Kidney epithelial cell (primary cell): ENCODE data around the gene P2RY11. TPM values are rescaled to one million over a fixed set of nuclear protein-coding genes. Genes with fewer than 3 reads are reported as not detected.

Source experiments
- DNase-seq: peaks from one replicate; pipeline ENCODE4 v3.0.0-alpha.2; 2010; ENCODE audit warnings: low read depth
- H3K27me3 ChIP-seq: 2 replicates; pipeline ENCODE4 v1.6.0; 2011; ENCODE audit warnings: low read length; ENCODE audit not compliant: control insufficient read depth, insufficient read depth
- H3K36me3 ChIP-seq: 2 replicates; pipeline ENCODE4 v1.5.1; 2011; ENCODE audit warnings: low read length; ENCODE audit not compliant: control insufficient read depth, insufficient read depth
- H3K4me3 ChIP-seq: 2 replicates; pipeline ENCODE4 v1.5.1; 2011; ENCODE audit warnings: low read depth, mild to moderate bottlenecking, control low read depth, low read length
- total RNA-seq: library from RNA; depleted of rRNA; stranded (reverse); fragments of >200 nt; gene quantifications from 2 replicates; pipeline ENCODE4 v1.2.3, GENCODE V29; 2015
- TF ChIP-seq, protein P1 (sequence below): IDR thresholded peaks from 2 replicates; pipeline ENCODE4 v1.5.1; 2011; ENCODE audit warnings: mild to moderate bottlenecking, moderate library complexity, low read length, control low read depth, inconsistent platforms; ENCODE audit not compliant: insufficient read depth, poor library complexity, severe bottlenecking

Gene P2RY11
- total RNA-seq, 1 donor from 2014 or later: 6.3 TPM

DNA sequence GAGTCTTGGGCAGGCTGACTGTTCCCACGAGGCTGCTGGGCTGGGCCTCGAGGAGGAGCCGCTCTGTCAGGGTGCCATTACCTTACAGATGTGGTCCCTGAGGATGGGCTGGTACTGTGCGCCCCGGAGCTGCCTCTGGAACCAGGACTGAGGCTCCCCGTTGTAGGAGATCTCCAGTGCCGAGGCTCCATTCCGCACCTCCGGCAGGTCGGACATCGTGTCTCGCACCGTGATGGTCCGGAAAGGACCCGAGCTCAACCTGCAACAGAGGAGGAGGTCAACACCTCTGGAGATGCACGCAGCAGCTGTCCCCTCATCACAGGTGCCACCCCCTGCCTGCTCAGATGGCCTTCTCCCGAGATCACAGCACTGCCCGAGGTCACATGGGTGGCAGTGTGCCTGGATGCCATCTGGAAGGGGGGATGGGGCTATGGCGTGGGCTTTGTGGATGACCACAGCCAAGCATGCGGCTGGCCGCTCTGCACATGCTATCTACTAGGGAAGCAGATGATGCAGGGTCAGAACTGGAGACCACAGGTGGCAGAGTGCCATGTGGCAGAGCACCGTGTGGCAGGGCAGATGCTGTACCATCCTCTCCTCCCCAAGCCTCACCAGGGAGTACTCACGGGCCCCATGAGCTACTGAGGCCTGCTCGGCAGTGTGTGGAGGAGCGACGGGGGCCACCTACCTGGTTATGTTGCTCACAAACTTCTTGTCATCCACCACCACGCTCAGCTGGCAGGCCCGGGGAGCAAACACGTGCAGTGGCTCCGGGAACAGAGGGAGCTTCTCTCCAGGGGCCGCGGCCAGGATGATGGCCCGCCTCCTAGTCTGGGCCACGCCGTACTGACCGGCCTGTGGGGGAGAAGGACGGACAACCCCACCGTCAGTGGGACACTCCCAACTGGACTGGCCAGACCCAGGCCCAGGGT, 26.5 kb downstream of the P2RY11 start:
- H3K27me3 ChIP-seq: no peaks in the 10 kb centered on the region
- TF ChIP-seq, protein P1, sequence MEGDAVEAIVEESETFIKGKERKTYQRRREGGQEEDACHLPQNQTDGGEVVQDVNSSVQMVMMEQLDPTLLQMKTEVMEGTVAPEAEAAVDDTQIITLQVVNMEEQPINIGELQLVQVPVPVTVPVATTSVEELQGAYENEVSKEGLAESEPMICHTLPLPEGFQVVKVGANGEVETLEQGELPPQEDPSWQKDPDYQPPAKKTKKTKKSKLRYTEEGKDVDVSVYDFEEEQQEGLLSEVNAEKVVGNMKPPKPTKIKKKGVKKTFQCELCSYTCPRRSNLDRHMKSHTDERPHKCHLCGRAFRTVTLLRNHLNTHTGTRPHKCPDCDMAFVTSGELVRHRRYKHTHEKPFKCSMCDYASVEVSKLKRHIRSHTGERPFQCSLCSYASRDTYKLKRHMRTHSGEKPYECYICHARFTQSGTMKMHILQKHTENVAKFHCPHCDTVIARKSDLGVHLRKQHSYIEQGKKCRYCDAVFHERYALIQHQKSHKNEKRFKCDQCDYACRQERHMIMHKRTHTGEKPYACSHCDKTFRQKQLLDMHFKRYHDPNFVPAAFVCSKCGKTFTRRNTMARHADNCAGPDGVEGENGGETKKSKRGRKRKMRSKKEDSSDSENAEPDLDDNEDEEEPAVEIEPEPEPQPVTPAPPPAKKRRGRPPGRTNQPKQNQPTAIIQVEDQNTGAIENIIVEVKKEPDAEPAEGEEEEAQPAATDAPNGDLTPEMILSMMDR: no peak
- H3K36me3 ChIP-seq: peaks cover 4% of the 10 kb centered on the region
- H3K4me3 ChIP-seq: no peak overlapping the region
- no peak for DNase-seq

DNA sequence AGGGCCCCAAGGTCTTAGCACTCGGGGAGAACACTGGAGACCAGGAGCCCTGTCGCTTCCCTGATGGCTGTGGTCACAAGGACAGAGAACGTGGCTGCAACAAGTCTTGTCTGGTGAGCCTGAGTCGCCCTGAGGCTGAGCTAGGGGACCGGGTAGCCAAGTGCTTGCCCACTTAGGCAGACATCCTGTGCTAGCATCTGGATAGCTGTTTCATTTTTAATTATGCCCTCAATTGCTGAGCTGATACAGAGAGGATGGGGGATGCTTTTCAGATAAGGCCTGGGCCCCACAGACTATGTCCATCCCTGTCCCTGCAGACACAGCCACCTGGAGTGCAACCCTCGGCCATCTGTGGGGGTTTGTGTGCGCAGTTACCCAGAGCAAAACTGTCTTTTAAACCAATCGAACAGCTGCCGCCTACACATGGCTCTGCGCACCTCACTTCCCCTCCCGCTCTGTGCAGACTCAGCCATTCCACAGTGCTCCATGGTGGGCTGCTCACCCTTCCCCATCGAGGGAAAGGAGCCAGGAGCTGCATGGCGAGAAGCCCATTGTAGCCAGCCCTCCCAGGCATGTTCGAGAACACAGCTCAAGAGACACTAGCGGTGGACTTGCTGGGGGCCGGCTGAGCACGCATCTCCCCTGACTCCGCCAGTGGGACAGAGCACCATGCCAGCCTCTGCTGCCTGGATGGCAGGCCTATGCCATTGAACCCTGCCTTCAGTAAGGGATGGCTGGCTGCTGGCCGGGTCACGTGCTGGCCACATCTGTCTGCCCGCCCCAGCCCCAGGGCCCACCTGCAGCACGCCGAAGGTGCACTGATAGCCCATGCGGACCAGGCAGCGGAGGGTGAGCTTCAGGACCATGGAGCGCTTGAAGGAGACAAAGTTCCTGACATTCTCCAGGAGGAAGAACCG, 27.6 kb downstream of the P2RY11 start:
- DNase-seq: no peak
- H3K4me3 ChIP-seq: no peak overlapping the region
- TF ChIP-seq, protein P1: no peak
- H3K36me3 ChIP-seq: peaks cover 4% of the 10 kb centered on the region
- no peaks in the 10 kb centered on the region for H3K27me3 ChIP-seq

DNA sequence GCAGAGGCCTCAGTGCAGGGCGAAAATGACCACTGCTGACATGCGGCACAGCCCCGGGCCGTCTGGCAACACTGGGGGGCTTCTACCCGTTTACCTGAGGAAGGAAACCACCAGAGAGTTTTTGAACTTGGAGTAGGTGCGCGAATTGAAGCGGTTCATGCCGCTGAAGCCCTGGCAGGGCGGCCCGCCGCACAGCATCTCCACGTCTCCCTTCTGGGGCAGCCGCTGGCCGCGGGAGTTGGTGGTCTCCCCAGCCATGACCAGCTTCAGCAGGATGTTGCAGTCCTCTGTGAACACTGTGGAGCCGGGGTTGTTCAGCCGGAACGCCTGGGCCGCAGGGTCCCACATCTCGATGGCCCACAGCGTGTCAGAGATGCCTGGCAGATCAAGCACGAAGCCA, 28.5 kb downstream of the P2RY11 start:
- no peak for DNase-seq
- Histone ChIP-seq H3K27me3 (no peaks in the 10 kb centered on the region), H3K36me3 (peaks cover 6% of the 10 kb centered on the region), H3K4me3 (no peak overlapping the region)
- TF ChIP-seq, protein P1: no peak

DNA sequence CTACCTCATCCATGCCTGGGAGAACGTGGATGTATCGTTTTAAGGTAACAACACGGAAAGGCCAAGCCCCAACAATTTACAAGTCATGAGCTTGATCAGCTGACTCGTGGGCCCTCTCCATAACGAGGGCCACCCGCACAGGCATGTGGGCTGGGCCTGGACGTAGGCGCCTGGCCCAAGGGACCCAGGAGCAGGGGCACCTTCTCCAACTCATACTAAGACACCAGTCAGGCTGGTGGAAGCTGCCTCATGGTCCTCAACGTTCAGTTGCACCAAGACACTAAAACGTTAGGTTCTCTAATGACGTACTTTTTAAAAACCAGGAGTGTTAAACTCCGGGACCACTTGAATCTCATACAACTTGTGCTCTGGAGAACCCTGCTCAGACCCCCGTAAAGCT, 30.0 kb downstream of the P2RY11 start:
- Histone ChIP-seq H3K4me3 (no peak overlapping the region), H3K36me3 (peaks cover 4% of the 10 kb centered on the region), H3K27me3 (no peaks in the 10 kb centered on the region)
- TF ChIP-seq, protein P1: no peak
- DNase-seq: no peak

DNA sequence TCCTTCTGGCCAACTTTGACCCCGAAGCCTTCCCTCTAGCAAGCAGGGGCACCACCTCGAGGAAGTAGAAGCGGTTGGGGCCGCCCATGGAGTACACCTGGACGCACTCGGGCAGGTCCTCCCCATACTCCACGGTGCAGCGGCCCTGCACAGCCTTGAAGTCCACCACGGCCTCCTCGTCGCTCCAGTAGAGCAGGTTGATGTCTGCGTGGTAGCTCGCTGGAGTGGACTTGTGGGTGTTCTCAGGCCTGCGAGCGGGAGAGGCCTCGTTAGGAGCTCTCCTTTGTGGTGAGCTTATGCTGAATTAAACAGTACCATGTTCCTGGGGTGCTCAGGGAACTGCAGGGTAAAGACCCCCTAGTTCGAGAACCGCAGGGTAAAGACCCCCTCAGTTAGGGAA, 30.5 kb downstream of the P2RY11 start:
- TF ChIP-seq, protein P1: no peak
- Histone ChIP-seq H3K4me3 (no peak overlapping the region), H3K27me3 (no peaks in the 10 kb centered on the region), H3K36me3 (peaks cover 4% of the 10 kb centered on the region)
- DNase-seq: no peak
